SIG-M5 treated with dmso at 0.1 percent for 504 hours (cell line): ENCODE results near the gene PTMA.

ENCODE experiments used
- DNase-seq: peaks from one replicate; lab custom pipeline; 2025; ENCODE audit not compliant: unreplicated experiment; lab: John Stamatoyannopoulos, UW

The PTMA gene

DNA sequence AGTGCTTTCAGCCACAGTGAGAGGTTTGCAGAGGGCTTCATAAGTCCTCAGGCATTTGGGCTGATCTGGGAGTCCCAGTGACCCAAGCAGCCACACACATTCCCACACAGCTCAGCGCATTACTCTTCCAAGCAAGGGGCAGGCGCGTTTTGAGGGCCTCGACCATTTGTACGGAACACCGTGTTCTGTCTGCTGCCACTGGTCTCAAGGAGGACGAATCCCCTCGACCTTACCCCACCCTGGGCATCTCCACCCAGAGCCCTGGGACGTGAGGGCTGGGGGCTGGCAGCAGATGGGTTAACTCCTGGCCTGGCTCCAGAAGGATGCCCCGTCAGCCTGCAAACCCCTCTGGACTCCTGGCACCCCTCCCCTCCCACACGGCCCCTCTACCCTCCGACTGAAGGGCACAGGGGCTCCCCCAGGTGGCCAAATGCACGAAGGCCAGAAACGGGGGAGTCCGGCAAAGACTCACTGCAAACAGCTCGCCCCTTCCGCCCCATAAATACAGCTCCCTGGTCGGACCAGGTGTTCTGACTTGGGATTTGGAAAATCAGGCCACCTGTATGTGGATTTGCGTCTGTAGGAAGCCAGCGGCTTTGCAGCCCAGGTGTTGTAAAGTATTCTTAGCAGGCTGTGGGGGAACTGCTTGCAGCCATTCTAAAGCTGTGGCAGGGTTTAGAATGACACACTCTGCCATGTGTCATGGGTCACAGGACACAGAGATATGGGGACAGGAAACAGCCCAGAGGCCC is 33.6 kb upstream of the PTMA start:
- DNase-seq = peak; percentile 45

DNA sequence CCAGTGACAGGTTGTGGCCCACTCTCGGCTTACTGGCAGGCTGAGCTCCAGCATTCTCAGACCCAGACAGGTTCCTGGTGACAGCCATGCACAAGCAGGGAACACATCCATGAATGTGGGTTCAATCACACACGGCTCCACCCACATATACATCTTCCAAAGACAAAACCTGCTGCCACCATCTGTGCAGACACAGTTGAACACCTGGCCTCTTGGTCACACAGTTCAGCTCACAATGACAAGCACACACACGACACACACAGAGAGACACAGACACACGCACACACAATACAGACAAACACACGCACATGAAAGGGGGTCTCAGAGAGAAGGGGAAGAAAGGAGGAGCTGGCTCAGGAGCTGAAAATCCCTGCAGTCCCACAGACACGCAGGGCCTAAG is 32.1 kb upstream of the PTMA start:
- DNase-seq = no peak

DNA sequence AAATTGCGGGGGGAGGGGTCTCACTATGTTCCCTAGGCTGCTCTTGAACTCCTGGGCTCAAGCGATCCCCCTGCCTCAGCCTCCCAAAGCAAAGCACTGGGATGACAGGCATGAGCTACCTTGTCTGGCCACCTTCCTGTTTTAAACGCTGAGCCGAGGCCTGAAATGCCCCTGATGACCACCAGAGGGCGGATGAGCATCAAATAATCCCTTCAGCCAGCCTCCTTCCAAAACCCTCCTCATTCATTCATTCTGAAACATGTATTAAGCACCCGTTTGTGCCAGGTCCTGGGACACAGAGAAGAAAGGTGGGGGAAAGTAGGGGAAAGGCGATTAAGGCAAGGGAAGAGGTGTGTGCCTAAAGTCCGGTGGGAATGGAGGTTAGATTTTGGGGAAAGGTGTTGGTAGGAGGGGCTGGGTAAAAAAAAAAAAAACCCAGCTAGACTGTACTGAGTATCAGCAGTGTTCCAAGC is 30.7 kb upstream of the PTMA start:
- DNase-seq = peak; percentile 89

DNA sequence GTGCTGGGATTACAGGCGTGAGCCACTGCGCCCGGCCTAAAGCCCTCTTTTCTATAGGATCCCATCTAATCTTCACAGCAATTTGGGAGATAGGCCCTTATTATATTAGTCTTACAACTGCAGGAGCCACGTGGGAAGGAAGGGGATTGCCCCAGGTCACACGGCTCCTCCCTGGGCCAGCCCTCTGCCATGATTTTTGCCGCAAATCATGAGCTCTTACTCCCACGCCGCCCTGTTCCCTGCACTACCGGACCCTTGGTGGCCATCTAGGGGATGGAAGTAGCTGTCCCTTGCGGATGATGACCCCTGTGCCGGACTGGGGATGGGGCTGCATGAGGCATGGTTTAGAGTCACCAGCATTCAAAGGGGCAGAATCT is 28.4 kb upstream of the PTMA start:
- no peak for DNase-seq

DNA sequence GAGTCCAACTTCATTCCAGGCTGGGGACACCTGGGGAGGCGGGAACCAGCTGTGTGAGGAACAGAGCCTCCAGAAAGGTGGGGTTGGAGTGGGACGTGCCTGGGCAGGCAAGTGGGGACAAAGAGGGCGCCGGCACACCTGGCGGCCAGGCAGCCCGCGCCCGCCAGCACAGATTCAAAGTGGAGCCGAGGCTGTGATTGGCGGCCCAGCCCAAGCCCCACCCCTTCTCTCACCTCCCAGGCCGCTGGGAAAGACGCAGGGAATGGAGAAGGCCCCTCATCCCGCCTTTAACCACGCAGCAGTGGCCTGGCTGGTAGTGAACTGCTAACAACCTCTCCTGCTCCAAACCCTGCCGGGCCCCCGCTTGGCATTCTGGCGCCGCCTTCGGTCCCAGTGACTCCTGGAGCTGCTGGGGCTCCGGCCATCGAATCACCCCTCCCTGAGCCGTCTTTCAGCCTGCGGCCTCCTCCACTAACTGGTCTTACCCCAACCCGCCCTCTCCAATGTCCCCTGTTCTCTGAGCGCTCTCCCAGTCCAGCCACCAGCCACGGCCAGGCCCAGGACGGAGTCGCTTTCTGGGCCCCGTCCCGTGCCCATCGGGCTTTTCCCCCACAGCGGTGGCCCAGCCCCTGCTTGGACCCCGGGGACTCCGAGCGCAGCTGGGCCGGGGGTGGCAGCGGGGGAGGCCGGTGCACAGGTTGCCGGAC is 27.9 kb upstream of the PTMA start:
- DNase-seq = no peak

DNA sequence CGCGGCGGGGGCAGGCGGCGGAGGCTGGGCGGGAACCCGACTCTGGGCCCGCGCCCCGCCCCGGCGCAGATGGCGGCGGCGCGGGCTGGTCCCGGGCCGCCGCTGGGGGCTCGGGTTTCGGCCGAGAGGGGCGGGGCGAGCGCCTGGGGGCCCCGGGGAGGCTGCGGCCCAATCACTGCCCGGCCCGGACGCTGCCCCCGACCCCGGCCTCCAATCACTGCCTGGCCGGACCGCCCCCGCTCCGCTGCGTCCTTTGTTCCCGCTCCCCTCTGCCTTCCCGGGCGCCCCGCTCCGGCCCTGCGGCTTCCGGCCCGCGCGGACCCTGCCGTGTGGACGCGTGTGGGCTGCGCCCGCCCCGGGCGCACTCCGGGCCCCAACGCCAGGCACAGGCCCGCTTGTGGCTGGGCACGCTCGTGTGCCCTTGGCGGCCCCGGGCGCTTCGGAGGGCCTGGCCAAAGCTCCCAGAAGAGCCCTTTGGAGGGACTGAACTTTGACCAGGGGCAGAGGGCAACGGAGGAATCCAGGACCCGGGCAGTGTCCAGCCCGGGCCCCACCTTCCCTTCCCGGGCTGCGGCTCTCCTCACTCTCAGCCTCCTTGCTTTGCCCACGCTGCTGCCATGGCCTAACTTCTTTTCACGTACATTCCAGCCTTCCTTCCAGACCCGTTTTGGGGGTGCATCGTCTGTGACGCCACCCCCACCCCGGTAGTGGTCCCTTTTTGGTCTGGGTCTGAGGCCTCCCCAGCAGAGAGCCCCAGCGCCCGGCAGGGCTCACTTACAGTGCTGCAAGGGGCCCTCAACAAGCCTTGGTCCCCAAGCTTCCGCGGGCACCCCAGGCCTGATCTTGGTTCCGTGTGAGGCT is 27.1 kb upstream of the PTMA start:
- no peak for DNase-seq

DNA sequence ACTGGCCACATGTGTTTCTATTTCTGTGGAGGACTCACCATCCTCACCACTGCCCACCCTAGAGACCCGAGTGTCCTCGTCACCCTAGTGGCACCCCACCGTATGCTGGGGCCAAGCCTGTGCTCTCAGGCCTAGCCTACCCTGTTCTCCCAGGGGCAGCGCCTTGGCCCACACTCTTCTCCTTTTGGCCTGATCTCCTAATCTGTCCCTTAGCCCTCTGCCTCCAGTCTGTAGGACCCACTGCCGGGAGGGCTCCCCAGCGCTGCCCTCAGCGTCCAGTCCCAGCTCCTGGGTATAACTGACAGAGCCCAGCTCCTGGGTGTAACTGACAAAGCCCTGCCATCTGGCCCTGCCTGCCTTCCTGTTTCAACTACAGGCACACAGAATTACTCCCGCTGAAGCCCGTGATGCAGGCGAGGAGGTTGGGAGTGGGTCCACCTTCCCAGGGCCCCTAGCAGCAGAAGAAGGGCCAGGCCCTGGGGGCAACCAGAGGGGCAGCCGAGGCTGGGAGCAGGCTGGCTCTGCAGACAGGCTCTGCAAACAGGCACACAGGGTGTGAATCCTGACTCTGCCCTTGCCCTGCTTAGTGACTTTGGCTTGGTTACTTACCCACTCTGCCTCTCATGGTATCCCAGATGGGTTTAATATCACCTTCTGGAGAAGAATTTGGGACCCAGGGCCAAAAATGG is 25.6 kb upstream of the PTMA start:
- DNase-seq = no peak

DNA sequence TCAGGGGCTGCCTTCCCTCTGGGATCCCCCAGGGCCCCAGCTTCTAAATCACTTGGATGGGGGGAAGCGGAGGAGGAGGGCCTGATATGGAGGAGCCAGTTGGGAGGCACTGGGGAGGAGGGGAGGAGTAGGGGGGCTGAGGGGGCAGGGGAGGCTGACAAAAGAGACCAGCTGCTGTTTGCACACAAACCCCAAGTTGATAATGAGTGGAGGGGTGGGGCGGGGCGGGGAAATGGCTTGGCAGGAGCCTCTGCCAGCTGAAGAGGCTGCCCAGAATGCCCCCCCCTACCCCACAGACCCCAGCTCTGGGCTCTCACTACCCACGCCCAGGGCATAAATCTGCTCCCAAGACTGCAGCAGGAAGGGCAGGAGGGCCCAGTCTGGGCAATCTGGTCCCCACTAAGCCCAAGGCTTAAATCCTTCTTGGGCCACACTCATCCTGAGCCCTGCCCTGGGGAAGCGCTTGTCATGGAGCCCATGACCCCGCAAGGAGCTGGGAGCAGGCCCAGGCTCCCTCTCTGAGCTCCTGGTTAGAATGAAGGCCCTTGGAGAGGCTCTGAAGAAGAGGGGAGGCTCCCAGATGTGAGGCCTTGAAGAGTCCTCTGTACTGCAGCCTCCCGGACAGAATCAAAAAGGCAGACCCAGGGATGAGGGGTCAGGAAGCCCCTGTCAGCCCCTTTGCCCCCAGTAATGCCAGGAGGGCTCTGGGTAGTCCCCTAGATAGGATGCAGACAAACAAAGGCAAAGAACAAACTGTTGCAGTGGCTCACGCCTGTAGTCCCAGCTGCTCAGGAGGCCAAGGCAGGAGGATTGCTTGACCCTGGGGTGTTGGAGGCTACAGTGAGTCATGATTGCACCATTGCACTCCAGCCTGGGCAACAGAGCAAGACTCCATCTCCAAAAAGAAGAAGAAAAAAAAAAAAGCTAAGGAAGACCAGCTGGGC is 24.8 kb upstream of the PTMA start:
- DNase-seq = no peak

DNA sequence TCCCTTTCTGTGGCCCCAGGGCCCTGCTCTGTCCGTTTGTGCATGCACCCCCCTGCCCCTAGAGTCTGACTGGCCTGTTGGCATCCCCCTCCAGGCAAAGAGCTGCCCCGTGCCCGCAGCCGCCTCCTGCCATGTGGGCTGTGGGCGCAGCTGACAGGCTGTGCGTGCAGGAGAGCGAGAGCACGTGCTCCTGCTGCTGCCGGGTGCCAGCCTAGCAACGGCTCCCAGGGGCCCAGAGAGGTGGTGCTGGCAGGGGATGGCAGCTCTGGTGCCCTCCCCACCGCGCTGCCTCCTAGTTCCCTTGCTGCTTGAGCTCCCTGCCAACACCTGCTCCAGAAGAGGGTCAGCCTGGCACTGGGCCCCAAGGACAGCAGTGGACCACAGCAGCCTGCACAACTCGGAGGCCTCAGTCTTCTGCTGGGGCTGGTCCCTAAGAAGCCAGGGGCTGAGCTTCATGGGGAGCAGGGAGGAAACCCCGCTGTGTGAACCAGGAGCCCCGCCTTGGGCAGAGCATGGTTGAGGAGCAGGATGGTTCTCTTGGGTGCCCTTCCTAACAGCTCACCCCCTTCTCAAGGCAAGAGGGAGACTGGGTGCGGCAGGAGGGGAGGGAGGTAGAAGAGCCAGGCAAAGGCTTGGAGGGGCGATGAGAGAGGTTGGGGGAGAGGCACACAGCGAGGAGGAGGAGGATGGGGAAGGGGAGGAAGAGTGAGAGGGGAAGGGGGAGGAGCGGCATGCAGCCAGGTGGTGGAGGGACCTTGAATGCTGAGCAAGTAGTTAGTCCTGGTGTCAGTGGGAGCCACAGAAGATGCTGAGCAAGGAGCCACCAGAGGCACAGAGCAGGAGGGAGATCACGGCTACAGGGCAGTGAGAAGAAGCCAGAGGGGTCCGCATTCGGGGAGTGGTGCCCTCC is 23.8 kb upstream of the PTMA start:
- no peak for DNase-seq

DNA sequence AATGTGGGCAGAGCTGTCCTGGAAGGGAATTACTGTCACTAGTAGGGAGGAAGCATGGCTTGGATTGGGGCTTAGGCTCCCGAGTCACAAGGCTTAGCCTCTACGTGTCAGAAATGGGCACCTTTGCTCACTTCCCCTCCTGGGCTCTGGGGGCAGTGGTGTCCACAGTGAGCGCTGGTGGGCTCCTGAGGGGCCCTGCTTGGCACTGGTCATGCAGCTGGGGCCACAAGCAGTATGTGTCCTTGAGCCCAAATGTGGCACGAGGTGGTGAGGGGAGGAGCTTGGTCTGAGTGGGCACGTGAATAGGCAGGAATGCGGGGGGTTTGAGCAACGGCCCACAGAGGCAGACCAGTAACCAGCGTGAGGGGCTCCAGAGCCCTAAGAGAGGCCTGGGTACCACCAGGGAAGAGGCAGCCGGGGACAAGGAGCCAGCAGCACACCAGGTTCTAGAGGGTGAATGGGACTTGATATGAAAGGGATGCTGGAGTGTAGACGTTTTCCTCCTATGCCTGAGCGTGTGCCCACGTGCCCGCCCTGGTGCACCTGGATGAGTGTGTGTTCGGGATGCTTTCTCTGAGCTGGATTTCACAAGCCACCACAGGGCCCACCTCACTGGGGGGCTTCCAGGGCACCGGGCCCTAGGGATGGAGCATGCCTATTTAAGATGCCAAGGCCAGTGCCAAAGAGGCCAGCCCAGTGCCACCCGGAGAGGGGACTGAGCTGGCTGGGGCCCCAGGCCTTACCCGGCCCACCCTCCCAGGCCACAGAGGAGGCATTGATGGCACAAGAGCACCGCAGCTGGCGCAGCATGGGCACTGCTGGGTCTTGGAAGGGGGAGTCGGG is 22.8 kb upstream of the PTMA start:
- DNase-seq = peak; percentile 12

DNA sequence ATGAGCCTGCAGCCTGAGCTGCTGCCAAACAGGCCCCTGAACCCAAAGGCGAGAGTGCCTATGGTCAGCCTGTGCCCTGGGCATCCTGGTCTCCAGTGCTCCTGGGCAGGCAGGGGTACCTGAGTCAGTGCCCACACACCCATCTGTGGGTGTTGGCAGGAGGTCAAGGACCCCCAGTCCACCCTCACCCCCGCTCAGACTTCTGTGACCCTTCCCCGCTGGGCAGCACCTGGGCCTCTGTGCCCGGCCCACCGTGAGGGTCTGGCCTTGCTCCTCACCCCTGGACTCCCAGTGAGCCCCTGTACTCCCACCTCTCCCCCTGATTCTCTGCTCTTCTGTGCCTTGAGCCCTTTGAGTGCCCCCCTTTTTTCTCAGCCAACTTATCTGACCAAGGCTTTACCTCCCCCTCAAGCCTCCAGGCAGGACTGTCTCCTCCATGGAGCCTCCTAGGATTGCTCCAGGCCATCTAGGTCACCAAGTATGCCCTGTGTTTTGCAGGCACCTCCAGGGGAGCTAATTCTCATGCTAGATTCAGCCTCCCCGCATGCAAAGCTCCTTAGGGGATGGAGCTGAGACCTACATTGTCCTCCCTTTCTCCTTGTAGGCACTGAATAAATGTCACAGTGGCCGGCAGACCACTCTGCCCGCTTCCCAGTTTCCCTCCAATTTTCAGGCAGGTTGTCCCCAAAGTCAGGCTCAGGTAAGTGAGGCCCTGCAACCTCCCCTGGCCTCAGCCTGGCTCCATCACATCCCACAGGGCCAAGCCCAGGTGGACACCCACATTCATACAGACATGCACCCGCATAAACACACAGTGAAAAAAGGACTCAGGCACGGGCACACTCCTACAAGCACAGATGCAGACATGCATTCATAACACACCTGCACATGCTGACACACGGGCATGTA is 21.9 kb upstream of the PTMA start:
- no peak for DNase-seq

DNA sequence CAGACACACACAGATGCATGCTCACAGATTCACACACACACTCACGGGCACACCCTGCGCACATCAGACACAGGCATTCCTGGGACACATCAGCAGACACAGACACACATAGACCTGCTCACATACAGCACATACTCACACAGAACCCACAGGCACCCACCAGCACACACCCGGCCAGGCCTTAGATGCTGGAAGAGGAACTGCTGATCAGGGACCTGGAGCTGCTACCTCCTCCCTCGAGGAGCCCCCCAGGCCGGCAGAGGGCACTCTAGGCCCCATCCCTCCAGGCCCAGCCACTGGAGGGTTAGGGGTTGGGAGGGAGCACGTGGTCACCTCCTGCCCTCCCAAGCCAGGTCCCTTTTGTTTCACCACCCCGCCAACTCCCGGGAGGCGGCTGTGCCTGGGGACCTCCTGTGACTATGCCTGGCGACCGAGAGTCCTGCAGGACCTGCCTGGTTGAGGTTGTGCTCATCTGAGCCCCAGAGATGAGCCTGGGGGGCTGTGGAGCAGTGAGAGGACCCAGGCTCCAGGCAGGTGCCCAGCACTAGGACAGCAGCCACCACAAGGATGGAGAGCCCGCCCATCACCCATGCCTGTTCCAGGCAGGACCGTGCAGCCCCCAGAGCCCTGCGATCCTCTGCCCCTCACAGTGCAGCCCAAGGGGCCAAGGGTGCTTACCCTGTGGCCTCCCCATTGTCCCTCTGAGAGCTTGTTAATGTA is 21.0 kb upstream of the PTMA start:
- DNase-seq = peak; percentile 89

DNA sequence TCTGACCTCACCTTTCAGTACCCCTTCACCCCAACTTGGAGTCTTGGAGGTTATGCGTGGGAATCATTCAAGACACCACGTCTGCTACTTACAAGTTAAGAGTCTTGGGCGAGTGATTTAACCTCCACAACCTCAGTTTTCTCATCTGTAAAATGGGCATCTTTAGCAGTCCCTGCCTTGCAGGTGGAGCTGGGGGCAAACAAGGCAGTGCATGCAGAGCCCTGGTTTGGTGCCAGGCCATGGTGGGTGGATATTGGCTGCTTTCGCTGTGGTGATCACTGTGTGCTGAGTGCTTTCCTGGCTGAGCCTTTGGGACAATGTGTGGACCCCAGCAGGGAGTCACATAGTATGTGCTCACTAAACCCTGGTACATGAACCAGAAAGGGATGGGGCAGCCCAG is 20.4 kb upstream of the PTMA start:
- DNase-seq = no peak

DNA sequence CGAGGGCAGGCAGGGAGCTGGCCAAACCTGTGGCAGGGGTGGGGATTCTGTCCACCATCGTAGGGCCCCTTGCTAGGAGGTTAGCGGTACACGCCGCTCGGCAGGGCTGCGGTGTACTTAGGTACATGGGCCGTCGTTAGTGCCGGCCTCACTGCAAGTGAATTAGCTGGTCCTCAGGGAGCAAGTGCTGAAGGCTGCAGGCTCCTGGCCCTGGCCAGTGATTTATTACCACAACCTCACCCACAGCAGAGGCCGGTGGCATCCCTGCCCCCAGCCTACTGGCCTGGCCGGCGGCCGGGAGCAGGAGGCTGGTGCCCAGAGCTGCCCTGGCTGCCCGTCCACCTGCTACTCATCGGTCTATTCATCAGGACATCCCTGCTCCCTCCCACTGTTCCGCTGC is 19.6 kb upstream of the PTMA start:
- DNase-seq = no peak

DNA sequence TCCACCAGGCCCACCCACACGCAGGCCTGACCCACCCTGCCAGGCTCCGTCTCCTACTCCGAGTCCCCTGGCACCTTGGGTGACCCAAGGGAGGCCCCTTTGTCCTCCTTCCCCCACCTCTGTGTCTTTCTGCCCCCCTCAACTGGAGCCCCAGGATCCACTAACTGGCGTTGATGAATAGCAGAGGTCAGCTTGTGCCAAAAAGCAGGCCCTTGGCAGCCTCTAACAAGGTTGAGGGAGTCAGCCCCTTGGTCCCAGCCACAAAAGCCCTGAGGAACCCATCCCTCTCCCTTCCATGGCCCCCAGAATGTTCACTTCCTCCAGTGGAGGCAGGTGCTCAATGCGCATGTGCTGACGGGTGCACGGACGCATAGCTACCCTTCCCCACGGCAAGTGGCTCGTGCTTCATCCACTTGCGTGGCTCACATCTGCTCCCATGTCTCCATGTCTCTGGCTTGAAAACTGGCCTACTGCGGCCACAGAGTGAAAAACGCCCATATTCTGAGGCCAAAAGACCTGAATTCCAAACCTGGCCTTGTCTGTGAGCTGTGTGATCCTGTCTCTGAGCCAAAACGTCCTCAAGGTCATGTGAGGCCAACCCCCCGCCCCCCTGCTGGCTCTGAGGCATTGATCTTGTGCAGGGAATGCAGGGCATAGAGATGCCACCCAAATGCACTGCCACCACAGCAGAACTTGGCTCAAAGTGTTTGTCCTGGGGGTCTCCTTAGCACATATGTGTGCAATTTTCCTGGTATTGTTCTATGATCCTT is 19.0 kb upstream of the PTMA start:
- no peak for DNase-seq
